GM08714 (cell line): Measurements from ENCODE around the gene ZBTB7C.

Source experiments
- H3K4me3 ChIP-seq: fragments of 200-500 bp; sonication (Bioruptor generic); 2 replicates; pipeline ENCODE4 v1.5.1; 2014; ENCODE audit warnings: mild to moderate bottlenecking, low read length, inconsistent platforms
- ZNF274 ChIP-seq: IDR thresholded peaks from 2 replicates; pipeline ENCODE4 v1.6.1; 2012; ENCODE audit warnings: mild to moderate bottlenecking, low read depth, low read length

ZBTB7C gene

GRCh38 chr18:48153613-48154481 is 255.3 kb downstream of the ZBTB7C start:
- no peak overlapping the region for H3K4me3 ChIP-seq
- no peak for TF ChIP-seq ZNF274

- no peak overlapping the region for H3K4me3 ChIP-seq
- TF ChIP-seq ZNF274, result no peak
Measured at GRCh38 chr18:48152549-48152948, 256.6 kb downstream of the ZBTB7C start.

GRCh38 chr18:48151421-48152065 is 257.6 kb downstream of the ZBTB7C start:
- TF ChIP-seq ZNF274, result no peak
- H3K4me3 ChIP-seq, result no peak overlapping the region

GRCh38 chr18:48149020-48149685 is 260.0 kb downstream of the ZBTB7C start:
- no peak overlapping the region for H3K4me3 ChIP-seq
- no peak for TF ChIP-seq ZNF274

GRCh38 chr18:48142994-48143393 is 266.2 kb downstream of the ZBTB7C start:
- TF ChIP-seq ZNF274, result no peak
- no peak overlapping the region for H3K4me3 ChIP-seq

GRCh38 chr18:48142353-48142752 is 266.8 kb downstream of the ZBTB7C start:
- TF ChIP-seq ZNF274, result no peak

GRCh38 chr18:48140731-48141130 is 268.5 kb downstream of the ZBTB7C start:
- no peak for TF ChIP-seq ZNF274
- no peak overlapping the region for H3K4me3 ChIP-seq

More at GRCh38 chr18:48142353-48142752, 266.8 kb downstream of the ZBTB7C start:
- H3K4me3 ChIP-seq, result no peak overlapping the region

GRCh38 chr18:48139431-48140347 is 269.5 kb downstream of the ZBTB7C start:
- H3K4me3 ChIP-seq, result no peak overlapping the region
- TF ChIP-seq ZNF274, result no peak

- TF ChIP-seq ZNF274, result no peak
- H3K4me3 ChIP-seq, result no peak overlapping the region
Measured at GRCh38 chr18:48138660-48139430, 270.3 kb downstream of the ZBTB7C start.

- no peak for TF ChIP-seq ZNF274
- no peak overlapping the region for H3K4me3 ChIP-seq
Measured at GRCh38 chr18:48138210-48138609, 271.0 kb downstream of the ZBTB7C start.

- H3K4me3 ChIP-seq, result no peak overlapping the region
- no peak for TF ChIP-seq ZNF274
Measured at GRCh38 chr18:48137374-48138081, 271.7 kb downstream of the ZBTB7C start.

GRCh38 chr18:48136827-48137373 is 272.3 kb downstream of the ZBTB7C start:
- no peak for TF ChIP-seq ZNF274

More at GRCh38 chr18:48136827-48137373, 272.3 kb downstream of the ZBTB7C start:
- H3K4me3 ChIP-seq, result no peak overlapping the region
